CD4-positive, alpha-beta T cell (primary cell): Measurements from ENCODE around the gene CACUL1. TPM values are rescaled to one million over a fixed set of nuclear protein-coding genes. Genes with fewer than 3 reads are reported as not detected.
A peak's percentile ranks its signal among the peaks of the same experiment; 100 is the strongest.

Experiments
- ATAC-seq: fragments of 200-7000 bp; cut with Tn5 transposase; one replicate; pipeline ENCODE4 v1.10.0; 2022; ENCODE audit warnings: mild to moderate bottlenecking; ENCODE audit not compliant: poor library complexity
- CTCF ChIA-PET: fragments of 350-600 bp; sonication (Branson Sonifier 250); formaldehyde crosslinking; loops from one replicate; lab custom pipeline; 2021; ENCODE audit warnings: antibody characterized with exemption, inconsistent platforms; lab: Charles Lee
- POLR2A ChIA-PET: fragments of 350-600 bp; sonication (Branson Sonifier 250); formaldehyde crosslinking; loops from one replicate; lab custom pipeline; 2021; ENCODE audit warnings: antibody characterized with exemption, inconsistent platforms; lab: Charles Lee
- DNase-seq, 14 experiments: peaks; one replicate each; pipeline ENCODE4 v3.0.0-alpha.2; 2013 to 2020; ENCODE audit warnings: mixed read lengths in 2 of 14
- H3K27ac ChIP-seq, 2 donors: one replicate each; pipeline versions ENCODE4 v1.5.1 to v1.7.0; 2013; ENCODE audit warnings: low read length in 2 of 2, low read depth in 1 of 2, mild to moderate bottlenecking in 1 of 2
- H3K27me3 ChIP-seq, 2 experiments: 1 replicate in 1 of 2; 2 replicates in 1 of 2; pipeline versions ENCODE4 v1.6.1 to v1.7.0; 2013; ENCODE audit warnings: low read length in 2 of 2, control low read depth in 1 of 2, mild to moderate bottlenecking in 1 of 2, moderate library complexity in 1 of 2; ENCODE audit not compliant: insufficient read depth in 2 of 2, control insufficient read depth in 1 of 2
- H3K36me3 ChIP-seq: one replicate; pipeline ENCODE4 v1.6.1; 2013; ENCODE audit warnings: low read length, control low read depth; ENCODE audit not compliant: insufficient read depth
- H3K4me1 ChIP-seq: one replicate; pipeline ENCODE4 v1.6.1; 2013; ENCODE audit warnings: low read length, control low read depth; ENCODE audit not compliant: insufficient read depth
- H3K4me3 ChIP-seq: one replicate; pipeline ENCODE4 v1.5.1; 2013; ENCODE audit warnings: mild to moderate bottlenecking, low read length, moderate library complexity
- H3K9me3 ChIP-seq, 2 experiments: 1 replicate in 1 of 2; 2 replicates in 1 of 2; pipeline versions ENCODE4 v1.6.1 to v1.7.0; 2013; ENCODE audit warnings: low read length in 2 of 2, mild to moderate bottlenecking in 2 of 2, control low read depth in 1 of 2, moderate library complexity in 1 of 2; ENCODE audit not compliant: control insufficient read depth in 1 of 2, insufficient read depth in 1 of 2
- H3K27ac Mint-ChIP-seq: one replicate; pipeline ENCODE4 v1.8.0; 2020; ENCODE audit warnings: mixed read lengths
- H3K27me3 Mint-ChIP-seq: one replicate; pipeline ENCODE4 v1.8.0; 2021; ENCODE audit warnings: mixed read lengths
- H3K36me3 Mint-ChIP-seq: one replicate; pipeline ENCODE4 v1.8.0; 2021; ENCODE audit warnings: low read depth, mixed read lengths
- H3K4me1 Mint-ChIP-seq: one replicate; pipeline ENCODE4 v1.8.0; 2021; ENCODE audit warnings: low read depth, mixed read lengths
- H3K4me3 Mint-ChIP-seq: one replicate; pipeline ENCODE4 v1.8.0; 2020; ENCODE audit warnings: mild to moderate bottlenecking, mixed read lengths
- H3K9me3 Mint-ChIP-seq: one replicate; pipeline ENCODE4 v1.8.0; 2020; ENCODE audit warnings: mixed read lengths
- CTCF ChIP-seq: fragments of 200-600 bp; IDR thresholded peaks from one replicate; pipeline ENCODE4 v1.8.0; 2022; ENCODE audit warnings: antibody characterized with exemption, mild to moderate bottlenecking
- intact Hi-C, 2 experiments: fragments of 100-400 bp; cut with DNase I in 1 of 2; cut with micrococcal nuclease in 1 of 2; formaldehyde crosslinking; loops; one replicate each; pipeline versions ENCODE4 v1.15.1 to v1.9.0; 2023 to 2025; cut with DNase I, micrococcal nuclease
- total RNA-seq, 174 experiments: library from RNA in 2 of 174; stranded (reverse) in 2 of 174; gene quantifications; one replicate each; pipeline ENCODE4 v1.2.3 and lab custom pipeline; 2021 to 2026

Gene CACUL1
- total RNA-seq, 2 experiments from 2014 or later: 36.7 to 37.4 TPM

GRCh38 chr10:118710487-118710886 is 44.3 kb downstream of the CACUL1 start:
- Mint-ChIP-seq H3K4me3 (no peak overlapping the region), H3K4me1 (peaks cover 25% of the 10 kb centered on the region), H3K27me3 (no peaks in the 10 kb centered on the region), H3K27ac (no peak overlapping the region), H3K9me3 (no peaks in the 10 kb centered on the region), H3K36me3 (peaks cover 23% of the 10 kb centered on the region)
- CTCF ChIA-PET: no interaction called here
- Histone ChIP-seq H3K4me1 (no peaks in the 10 kb centered on the region), H3K36me3 (peaks cover 10% of the 10 kb centered on the region), H3K27me3 (no peaks in the 10 kb centered on the region), H3K4me3 (no peak overlapping the region), H3K9me3 (no peaks in the 10 kb centered on the region), H3K27ac (no peak overlapping the region)
- ATAC-seq: no peak
- intact Hi-C loops: no loop called here
- no peak for TF ChIP-seq CTCF
- POLR2A ChIA-PET: no interaction called here
- no peak for DNase-seq

GRCh38 chr10:118708571-118708970 is 46.2 kb downstream of the CACUL1 start:
- CTCF ChIA-PET: no interaction called here
- H3K9me3 ChIP-seq: no peaks in the 10 kb centered on the region
- H3K27ac ChIP-seq: no peak overlapping the region
- H3K36me3 Mint-ChIP-seq: peaks cover 34% of the 10 kb centered on the region
- no peaks in the 10 kb centered on the region for H3K9me3 Mint-ChIP-seq
- no peak for TF ChIP-seq CTCF
- ATAC-seq (no peak), DNase-seq (no peak)
- H3K27me3 ChIP-seq: no peaks in the 10 kb centered on the region
- no peak overlapping the region for H3K4me3 ChIP-seq
- H3K4me3 Mint-ChIP-seq: no peak overlapping the region
- H3K36me3 ChIP-seq: peaks cover 10% of the 10 kb centered on the region
- no peaks in the 10 kb centered on the region for H3K4me1 ChIP-seq
- no peak overlapping the region for H3K27ac Mint-ChIP-seq
- H3K4me1 Mint-ChIP-seq: peaks cover 32% of the 10 kb centered on the region
- H3K27me3 Mint-ChIP-seq: no peaks in the 10 kb centered on the region
- intact Hi-C loops: no loop called here
- POLR2A ChIA-PET: interaction anchor here (1.5 kb wide), 1 partner anchor 46 kb away, joined by 4 read pairs; the partner anchor contains the start of gene CACUL1

- Mint-ChIP-seq H3K4me1 (peaks cover 46% of the 10 kb centered on the region), H3K36me3 (peaks cover 52% of the 10 kb centered on the region), H3K9me3 (no peaks in the 10 kb centered on the region), H3K27ac (peak overlapping the region; percentile 25), H3K27me3 (no peaks in the 10 kb centered on the region), H3K4me3 (no peak overlapping the region)
- Histone ChIP-seq H3K36me3 (peaks cover 3% of the 10 kb centered on the region), H3K4me3 (no peak overlapping the region), H3K4me1 (peaks cover 6% of the 10 kb centered on the region), H3K27ac (no peak overlapping the region), H3K27me3 (no peaks in the 10 kb centered on the region), H3K9me3 (no peaks in the 10 kb centered on the region)
- DNase-seq (no peak), ATAC-seq (no peak)
- TF ChIP-seq CTCF: no peak
- intact Hi-C loops: no loop called here
- POLR2A ChIA-PET: interaction anchor here (0.6 kb wide), 3 partner anchors 30 to 362 kb away, joined by 3 to 4 read pairs (median 3); no protein-coding TSS in a partner anchor
- CTCF ChIA-PET: no interaction called here
Measured at GRCh38 chr10:118704711-118705110, 50.1 kb downstream of the CACUL1 start.
